Brain microvascular endothelial cell (primary cell): Measurements from ENCODE around the gene KCND3.

Experiments used
- DNase-seq: peaks from one replicate; pipeline ENCODE4 v3.0.0-alpha.2; 2020
- H3K27ac ChIP-seq: fragments of 250-450 bp; sonication (Bioruptor Pico); 2 replicates; pipeline ENCODE4 v1.5.1; 2020; ENCODE audit warnings: mild to moderate bottlenecking, moderate library complexity
- H3K27me3 ChIP-seq: fragments of 250-450 bp; sonication (Bioruptor Pico); replicated peaks from 2 replicates; pipeline ENCODE4 v1.5.1; 2020; ENCODE audit warnings: mild to moderate bottlenecking
- H3K36me3 ChIP-seq: fragments of 250-450 bp; sonication (Bioruptor Pico); replicated peaks from 2 replicates; pipeline ENCODE4 v1.5.1; 2020; ENCODE audit warnings: mild to moderate bottlenecking
- H3K4me3 ChIP-seq: 2 replicates; pipeline ENCODE4 v1.5.1; 2011; ENCODE audit warnings: low read depth, mild to moderate bottlenecking, control low read depth, low read length, moderate library complexity
- in situ Hi-C: cut with HindIII; loops from 2 replicates; pipeline ENCODE4 v1.10.0; 2017; ENCODE audit warnings: low sequenced_read_pairs, low pct_ligation_motif_present
- TF ChIP-seq, protein P1 (sequence below): IDR thresholded peaks from 2 replicates; pipeline ENCODE4 v1.5.1; 2011; ENCODE audit warnings: low read depth, mild to moderate bottlenecking, moderate library complexity, low read length, control low read depth, inconsistent platforms; ENCODE audit errors: missing control alignments

KCND3 gene

GRCh38 chr1:111978695-111979094 lies 10.8 kb downstream of the KCND3 start:
- no peak for DNase-seq
- Histone ChIP-seq H3K27ac (no peak overlapping the region), H3K27me3 (no peaks in the 10 kb centered on the region), H3K4me3 (no peak overlapping the region), H3K36me3 (no peaks in the 10 kb centered on the region)
- in situ Hi-C loops, result no loop called here
- TF ChIP-seq, protein P1, sequence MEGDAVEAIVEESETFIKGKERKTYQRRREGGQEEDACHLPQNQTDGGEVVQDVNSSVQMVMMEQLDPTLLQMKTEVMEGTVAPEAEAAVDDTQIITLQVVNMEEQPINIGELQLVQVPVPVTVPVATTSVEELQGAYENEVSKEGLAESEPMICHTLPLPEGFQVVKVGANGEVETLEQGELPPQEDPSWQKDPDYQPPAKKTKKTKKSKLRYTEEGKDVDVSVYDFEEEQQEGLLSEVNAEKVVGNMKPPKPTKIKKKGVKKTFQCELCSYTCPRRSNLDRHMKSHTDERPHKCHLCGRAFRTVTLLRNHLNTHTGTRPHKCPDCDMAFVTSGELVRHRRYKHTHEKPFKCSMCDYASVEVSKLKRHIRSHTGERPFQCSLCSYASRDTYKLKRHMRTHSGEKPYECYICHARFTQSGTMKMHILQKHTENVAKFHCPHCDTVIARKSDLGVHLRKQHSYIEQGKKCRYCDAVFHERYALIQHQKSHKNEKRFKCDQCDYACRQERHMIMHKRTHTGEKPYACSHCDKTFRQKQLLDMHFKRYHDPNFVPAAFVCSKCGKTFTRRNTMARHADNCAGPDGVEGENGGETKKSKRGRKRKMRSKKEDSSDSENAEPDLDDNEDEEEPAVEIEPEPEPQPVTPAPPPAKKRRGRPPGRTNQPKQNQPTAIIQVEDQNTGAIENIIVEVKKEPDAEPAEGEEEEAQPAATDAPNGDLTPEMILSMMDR, result no peak

DNA sequence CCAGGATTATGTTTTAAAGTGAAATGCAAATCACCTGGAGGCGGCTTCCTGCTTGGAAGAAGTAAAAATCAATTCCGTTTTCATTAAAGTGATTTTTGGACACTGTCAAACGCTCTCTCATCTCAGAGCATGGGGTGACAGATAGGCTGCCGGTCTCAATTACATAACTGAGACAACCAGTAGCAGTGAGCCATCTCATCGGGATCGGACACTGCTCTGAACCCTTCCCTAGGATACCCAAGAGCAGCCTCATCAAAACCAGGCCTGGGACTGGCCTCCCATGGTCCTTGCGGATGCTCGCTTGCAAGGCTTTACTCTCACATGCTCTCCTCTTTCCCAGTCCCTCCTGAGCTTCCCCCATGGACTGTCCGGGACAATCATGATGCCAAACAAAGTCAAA lies 12.1 kb downstream of the KCND3 start:
- Histone ChIP-seq H3K27ac (no peak overlapping the region), H3K27me3 (no peaks in the 10 kb centered on the region)

DNA sequence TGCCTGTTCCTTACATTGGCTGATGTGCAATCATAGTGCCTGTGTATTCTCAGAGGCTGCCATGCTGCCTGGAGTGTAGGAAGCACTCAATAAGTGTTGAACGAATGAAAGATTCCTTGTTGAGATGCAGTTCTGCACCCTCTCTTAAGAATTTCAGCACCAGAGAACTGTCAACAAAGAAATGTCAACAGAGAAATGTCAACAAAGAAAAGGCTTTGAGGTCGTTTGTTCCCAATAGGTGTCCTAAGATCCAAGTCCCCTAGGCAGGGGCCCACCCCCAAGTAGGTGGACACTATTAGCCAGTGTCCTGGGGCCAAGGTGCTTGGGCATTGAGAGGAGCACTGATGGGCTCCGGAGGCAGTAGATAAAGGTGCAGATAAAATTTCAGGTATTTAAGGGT lies 12.6 kb downstream of the KCND3 start:
- H3K27me3 ChIP-seq, result no peaks in the 10 kb centered on the region
- DNase-seq, result no peak
- TF ChIP-seq, protein P1, result no peak
- no peaks in the 10 kb centered on the region for H3K36me3 ChIP-seq
- in situ Hi-C loops, result no loop called here
- no peak overlapping the region for H3K4me3 ChIP-seq
- no peak overlapping the region for H3K27ac ChIP-seq

More for the DNA sequence above, 12.1 kb downstream of the KCND3 start:
- Histone ChIP-seq H3K4me3 (no peak overlapping the region), H3K36me3 (no peaks in the 10 kb centered on the region)
- TF ChIP-seq, protein P1, result no peak
- no peak for DNase-seq
- in situ Hi-C loops, result no loop called here

DNA sequence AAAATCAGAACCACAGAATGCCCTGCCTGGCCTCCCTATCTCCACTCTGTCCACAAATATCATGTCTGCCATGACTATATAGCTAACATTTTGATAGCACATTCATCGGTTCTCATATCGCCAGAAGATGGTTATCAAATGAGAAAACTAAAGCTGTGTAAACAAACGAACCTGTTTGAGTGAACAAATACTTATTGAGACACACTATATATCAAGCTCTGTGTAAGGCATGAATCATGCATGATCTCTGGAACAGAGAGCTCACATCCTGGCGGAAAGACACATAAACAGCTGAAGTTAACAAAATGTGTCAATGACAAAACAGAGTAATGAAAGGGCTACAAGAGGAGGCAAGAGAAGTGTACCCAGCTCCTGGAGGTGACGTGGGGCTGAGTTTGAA lies 13.1 kb downstream of the KCND3 start:
- in situ Hi-C loops, result no loop called here
- TF ChIP-seq, protein P1, result no peak
- Histone ChIP-seq H3K27me3 (no peaks in the 10 kb centered on the region), H3K4me3 (no peak overlapping the region), H3K36me3 (no peaks in the 10 kb centered on the region), H3K27ac (no peak overlapping the region)
- no peak for DNase-seq

- TF ChIP-seq, protein P1, result no peak
- H3K27ac ChIP-seq, result no peak overlapping the region
- no peak overlapping the region for H3K4me3 ChIP-seq
- in situ Hi-C loops, result no loop called here
- no peaks in the 10 kb centered on the region for H3K36me3 ChIP-seq
- no peaks in the 10 kb centered on the region for H3K27me3 ChIP-seq
- no peak for DNase-seq
These were observed 16.2 kb downstream of the KCND3 start for GRCh38 chr1:111973150-111973790.

DNA sequence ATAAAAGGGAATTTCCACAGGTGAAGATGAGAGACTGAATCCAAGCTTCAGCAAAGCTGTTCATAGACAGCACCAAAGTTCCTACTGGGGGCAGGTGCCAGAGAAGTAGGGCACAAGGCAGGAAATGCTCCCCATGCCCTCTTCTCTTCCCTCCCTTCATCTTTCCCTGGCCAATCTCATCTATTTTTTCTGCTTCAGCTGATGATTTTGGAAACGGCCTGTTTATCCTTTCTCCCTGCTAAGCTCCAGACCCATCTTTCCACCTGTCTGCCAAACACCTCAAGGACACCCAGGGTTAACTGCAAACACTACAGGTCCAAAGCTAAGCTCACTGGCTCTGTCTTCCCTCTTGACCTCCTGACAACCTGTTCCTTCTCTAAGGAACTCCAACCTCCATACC lies 18.1 kb downstream of the KCND3 start:
- TF ChIP-seq, protein P1, result no peak
- Histone ChIP-seq H3K36me3 (no peaks in the 10 kb centered on the region), H3K4me3 (no peak overlapping the region), H3K27me3 (no peaks in the 10 kb centered on the region), H3K27ac (no peak overlapping the region)
- no peak for DNase-seq
- in situ Hi-C loops, result no loop called here
